ENCODE measurements around the gene MMP28.

Gene MMP28

GRCh38 chr17:35795007-35795870, at the start of gene MMP28:
Gene MMP28 (minus strand): TSS chr17:35795641. CDS start chr17:35795377, 264 bp downstream.
- DNase-seq, result peak; percentile 15

DNA sequence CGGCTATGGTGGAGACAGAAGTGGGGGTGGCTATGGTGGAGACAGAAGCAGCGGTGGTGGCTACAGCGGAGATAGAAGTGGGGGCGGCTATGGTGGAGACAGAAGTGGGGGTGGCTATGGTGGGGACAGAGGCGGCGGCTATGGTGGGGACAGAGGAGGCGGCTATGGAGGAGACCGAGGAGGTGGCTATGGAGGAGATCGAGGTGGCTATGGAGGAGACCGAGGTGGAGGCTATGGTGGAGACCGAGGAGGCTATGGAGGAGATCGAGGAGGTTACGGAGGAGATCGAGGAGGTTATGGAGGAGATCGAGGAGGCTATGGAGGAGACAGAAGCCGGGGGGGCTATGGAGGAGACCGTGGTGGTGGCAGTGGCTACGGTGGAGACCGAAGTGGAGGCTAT, 49.1 kb upstream of the MMP28 start:
- DNase-seq, result no peak

GRCh38 chr17:35843698-35844097, 48.3 kb upstream of the MMP28 start:
- DNase-seq, result no peak

DNA sequence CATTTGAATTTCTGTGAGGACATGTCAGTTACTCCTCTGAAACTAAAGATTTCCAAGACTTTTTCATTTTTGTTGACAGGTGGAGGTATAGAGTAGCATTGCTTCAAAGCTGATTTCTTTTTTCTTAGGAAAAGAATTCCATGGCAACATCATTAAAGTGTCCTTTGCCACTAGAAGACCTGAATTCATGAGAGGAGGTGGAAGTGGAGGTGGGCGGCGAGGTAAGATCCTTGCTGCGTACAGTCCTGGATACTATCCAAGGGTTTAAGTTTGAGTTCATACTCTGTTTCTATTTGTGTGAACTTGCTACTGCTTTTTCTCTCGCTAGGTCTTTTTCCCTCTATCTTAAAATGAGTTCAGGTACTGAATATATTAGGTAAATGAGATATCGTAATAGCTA, 46.8 kb upstream of the MMP28 start:
- no peak for DNase-seq

- no peak for DNase-seq
Observed at GRCh38 chr17:35841505-35841904, 46.1 kb upstream of the MMP28 start.

DNA sequence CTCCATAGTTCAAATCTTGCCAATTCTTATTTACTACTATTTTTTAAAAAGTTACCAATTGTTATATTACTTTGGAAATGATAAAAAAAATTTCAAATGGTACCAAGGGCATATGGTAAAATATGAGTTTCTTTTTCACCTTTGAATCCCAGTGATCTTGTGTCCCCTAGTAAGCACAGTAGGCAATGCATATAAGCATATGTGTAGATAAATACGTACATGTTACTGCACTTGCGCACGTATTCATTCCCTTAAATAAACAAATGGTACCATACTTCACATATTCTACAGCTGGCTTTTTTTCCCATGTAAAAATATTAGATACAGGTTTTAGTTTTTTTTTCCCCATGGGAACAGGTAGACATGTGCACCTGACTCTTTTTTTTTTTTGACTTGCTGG, 45.7 kb upstream of the MMP28 start:
- no peak for DNase-seq

GRCh38 chr17:35825206-35825605, 29.8 kb upstream of the MMP28 start:
- DNase-seq, result no peak

DNA sequence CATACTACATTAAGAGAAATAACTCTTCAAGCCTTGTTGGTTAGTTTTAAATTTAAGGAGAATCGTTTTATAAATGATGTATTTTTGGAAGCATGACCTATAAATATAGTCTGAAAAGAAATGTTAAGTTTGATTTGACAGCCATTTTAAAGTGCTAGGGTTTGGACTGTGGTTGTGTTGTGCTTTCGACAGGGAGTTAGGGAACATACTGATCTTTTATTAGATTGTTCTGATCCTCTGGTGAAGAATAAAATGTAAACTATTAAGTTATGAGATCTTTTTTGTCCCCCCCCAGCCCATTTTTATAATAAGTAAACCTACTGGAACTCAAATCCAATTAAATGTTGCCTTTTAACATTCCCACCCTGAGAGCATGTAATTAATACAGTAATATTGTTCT, 25.9 kb upstream of the MMP28 start:
- DNase-seq, result no peak

- no peak for DNase-seq
Observed at GRCh38 chr17:35819455-35819854, 24.0 kb upstream of the MMP28 start.

GRCh38 chr17:35817196-35817595, 21.8 kb upstream of the MMP28 start:
- DNase-seq, result no peak

GRCh38 chr17:35816723-35817122, 21.3 kb upstream of the MMP28 start:
- no peak for DNase-seq

DNA sequence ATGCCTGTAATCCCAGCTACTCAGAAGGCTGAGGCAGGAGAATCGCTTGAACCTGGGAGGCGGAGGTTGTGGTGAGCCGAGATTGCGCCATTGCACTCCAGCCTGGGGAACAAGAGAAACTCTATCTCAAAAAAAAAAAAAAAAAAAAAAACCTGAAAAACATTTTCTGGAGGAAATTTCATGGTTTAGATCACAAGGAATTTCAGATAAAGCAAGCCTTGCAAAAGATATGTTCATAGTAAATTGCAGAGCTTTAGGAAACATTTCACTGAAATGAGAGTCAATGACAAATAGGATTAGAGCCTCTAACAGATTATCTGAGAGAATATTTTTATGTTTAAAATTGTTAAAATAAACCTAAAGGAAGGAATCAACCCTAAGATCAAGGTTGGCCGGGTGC, 17.0 kb upstream of the MMP28 start:
- no peak for DNase-seq

- DNase-seq, result no peak
Observed at GRCh38 chr17:35811759-35812158, 16.3 kb upstream of the MMP28 start.

GRCh38 chr17:35809855-35810461, 14.5 kb upstream of the MMP28 start:
- no peak for DNase-seq

GRCh38 chr17:35808962-35809854, 13.8 kb upstream of the MMP28 start, which contains the start of gene TAF15:
Gene TAF15 (plus strand): TSS chr17:35809484. CDS start chr17:35809570, 86 bp downstream.
- DNase-seq, result peak; percentile 100

DNA sequence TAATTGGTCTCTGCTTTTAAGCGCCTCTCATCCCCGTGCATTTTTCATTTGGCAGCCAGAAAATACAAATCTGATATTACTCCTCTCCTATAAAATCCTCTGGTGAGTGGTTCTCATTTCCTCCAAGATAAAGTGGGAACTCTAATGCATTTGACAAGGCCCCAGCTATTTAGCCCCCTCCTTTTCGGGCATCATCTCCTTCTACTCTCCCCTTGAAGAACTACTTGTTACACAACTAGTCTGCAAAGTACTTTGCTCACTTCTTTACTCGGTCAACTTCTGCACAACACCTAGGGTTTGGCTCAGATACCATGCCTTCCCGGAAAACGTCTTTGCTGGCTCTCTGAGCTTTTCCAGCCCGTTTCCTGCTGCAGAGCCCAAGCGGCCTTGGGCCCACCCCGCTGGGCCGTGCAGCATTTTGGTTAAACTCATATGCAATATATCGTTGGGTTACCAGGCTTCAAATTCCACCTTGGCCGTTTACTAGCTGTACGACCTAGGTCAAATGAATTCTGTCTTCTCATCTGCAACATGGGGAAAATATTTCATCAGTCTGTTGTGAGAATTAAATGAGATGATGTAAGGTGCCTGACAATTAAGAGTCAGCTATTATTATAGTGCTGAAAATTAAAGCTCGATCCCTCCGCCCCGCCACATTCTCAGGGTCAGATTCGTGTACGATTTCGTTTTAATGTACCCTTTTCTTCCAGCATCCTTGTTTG, 13.0 kb upstream of the MMP28 start:
- DNase-seq, result no peak

DNA sequence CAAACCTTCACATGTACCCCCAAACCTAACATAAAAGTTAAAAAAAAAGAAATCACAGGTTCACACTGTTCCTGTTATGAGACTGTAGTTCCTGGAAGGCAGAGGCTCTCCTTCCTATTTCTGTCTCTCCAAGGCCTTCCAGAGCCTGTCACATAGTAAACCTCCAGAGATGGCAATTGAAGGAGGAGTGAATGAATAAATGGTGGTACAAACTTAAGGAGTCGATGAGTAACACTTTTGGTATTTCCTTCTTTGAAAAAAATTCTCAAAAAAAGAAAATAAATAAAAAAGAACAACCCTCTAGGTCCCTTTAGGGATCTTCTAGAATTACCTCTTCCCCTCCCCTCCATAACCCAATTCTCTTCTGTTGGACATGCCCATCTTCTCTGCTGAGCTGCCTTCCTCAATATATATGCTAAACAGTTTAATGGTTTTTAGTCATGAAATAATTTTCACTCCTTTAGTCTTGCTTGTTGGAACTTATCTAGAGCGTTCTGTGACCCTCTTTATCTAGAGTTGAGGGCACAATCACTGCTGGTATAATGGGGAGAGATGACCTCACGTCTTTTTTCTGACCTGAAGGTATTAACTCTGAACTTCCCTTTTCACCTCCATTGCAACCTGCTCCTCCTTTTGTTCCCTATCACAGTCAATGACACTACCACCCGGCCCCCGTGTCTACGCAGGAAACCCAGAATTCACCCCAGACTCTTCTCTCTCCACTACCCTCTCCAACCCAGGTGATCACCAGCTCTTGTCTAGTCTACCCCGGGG, 12.1 kb upstream of the MMP28 start:
- DNase-seq, result peak; percentile 81

- peak; percentile 86 for DNase-seq
Observed at GRCh38 chr17:35804658-35805192, 9.3 kb upstream of the MMP28 start.

- DNase-seq, result peak; percentile 17
Observed at GRCh38 chr17:35801583-35802224, 6.3 kb upstream of the MMP28 start.

- peak; percentile 33 for DNase-seq
Observed at GRCh38 chr17:35799942-35800341, 4.5 kb upstream of the MMP28 start.

GRCh38 chr17:35797918-35798317, 2.5 kb upstream of the MMP28 start:
- no peak for DNase-seq

All from fibroblast of skin of right biceps (primary cell).